Stimulated activated CD4-positive, alpha-beta T cell treated with anti-CD3 and anti-CD28 coated beads, Interleukin-15, amount 100 ng/mL, for 1 hour (primary cell): ENCODE data around the gene OR13C9.
"Not testable (repeated sequence)": the region's sequence is repeated elsewhere in the genome, so short reads cannot be mapped to it uniquely, and the experiment has no call there.

Source experiments
- DNase-seq, 2 donors: peaks; one replicate each; pipeline ENCODE4 v3.0.0-alpha.2; 2020; ENCODE audit warnings: low read depth in 1 of 2, low spot score in 1 of 2

OR13C9 gene

DNA sequence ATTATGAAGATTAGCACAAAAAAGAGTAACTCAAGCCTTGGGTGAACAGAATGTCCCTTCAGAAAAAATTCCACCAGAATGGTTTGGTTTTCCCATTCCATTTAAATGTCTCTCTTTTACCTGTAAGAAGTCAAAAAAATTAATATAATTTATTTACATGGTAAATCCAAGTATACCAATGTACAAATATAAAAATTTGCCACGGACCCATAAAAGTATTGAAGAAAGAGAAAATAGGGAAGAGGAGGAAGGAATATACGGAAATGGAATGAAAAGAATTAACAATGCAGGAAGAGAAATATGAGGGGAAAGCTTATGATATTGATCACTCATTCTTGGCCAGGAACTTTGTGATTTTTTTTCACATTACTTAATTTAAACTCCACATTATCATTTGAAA lies at the start of gene OR13C9:
TSS of gene OR13C9 (minus strand) at position 101 of the 400 bp plus-strand sequence. CDS start at position 101, 0 bp downstream.
- DNase-seq = no peak

GRCh38 chr9:104658496-104659195 lies 40.6 kb upstream of the OR13C9 start:
- DNase-seq = no peak

GRCh38 chr9:104635456-104635855 lies 17.5 kb upstream of the OR13C9 start:
- DNase-seq = no peak

GRCh38 chr9:104633976-104634520 lies 16.0 kb upstream of the OR13C9 start:
- DNase-seq = no peak

DNA sequence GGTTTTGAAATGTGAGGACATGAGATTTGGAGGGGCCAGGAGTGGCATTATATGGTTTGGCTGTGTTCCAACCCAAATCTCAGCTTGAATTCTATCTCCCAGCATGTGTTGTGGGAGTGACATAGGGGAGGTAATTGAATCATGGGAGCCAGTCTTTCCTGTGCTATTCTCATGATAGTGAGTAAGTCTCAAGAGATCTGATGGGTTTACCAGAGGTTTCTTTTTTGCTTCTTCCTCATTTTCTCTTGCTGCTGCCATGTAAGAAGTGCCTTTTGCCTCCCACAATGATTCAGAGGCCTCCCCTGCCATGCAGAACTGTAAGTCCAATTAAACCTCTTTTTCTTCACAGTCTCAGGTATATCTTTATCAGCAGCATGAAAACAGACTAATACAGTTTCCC lies 8.0 kb upstream of the OR13C9 start:
- not testable (repeated sequence) for DNase-seq

DNA sequence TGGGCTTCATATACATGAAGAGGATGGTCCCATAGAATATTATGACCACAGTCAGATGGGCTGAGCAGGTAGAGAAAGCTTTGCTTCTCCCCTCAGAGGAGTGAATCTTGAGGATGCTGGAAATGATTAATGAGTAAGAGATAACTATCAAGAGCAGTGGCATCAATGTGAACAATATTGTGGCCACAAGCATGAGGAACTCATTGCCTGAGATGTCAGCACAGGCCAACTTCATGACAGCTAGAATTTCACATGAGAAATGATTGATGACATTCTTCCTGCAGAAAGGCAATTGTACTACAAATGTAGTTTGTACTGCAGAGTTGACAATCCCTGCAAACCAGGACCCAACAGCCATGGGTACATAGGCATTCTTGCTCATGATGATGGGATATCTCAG lies 586 bp downstream of the OR13C9 start:
- no peak for DNase-seq

GRCh38 chr9:104611213-104611612 lies 6.8 kb downstream of the OR13C9 start:
- DNase-seq = no peak

GRCh38 chr9:104608336-104608735 lies 9.7 kb downstream of the OR13C9 start:
- no peak for DNase-seq

- no peak for DNase-seq
Observed at GRCh38 chr9:104606152-104606551, 11.9 kb downstream of the OR13C9 start.

GRCh38 chr9:104605527-104605926 lies 12.5 kb downstream of the OR13C9 start, which contains the start of gene OR13C2:
OR13C2 (minus strand) TSS chr9:104605627; CDS start chr9:104605627, 0 bp downstream.
- not testable (repeated sequence) for DNase-seq

- DNase-seq = no peak
Observed at GRCh38 chr9:104604801-104605200, 13.2 kb downstream of the OR13C9 start.

DNA sequence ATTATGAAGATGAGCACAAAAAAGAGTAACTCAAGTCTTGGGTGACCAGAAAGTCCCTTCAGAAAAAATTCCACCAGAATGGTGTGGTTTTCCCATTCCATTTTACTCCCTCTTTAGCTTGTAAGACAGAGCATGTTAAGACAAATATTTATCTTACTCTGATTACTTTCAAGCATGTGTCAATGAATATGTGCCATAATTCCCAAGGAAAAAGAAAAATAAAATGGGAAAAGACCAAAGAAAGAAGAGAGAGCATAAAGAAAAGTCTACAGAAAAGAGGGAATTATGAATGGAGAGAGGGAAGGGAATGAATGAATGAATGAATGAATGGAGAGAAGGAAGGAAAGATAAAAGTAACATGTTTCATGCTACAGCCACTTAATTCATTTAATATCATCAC lies 18.7 kb downstream of the OR13C9 start, which contains the start of gene OR13C5:
TSS of gene OR13C5 (minus strand) at position 101 of the 400 bp plus-strand sequence. CDS start at position 101, 0 bp downstream.
- not testable (repeated sequence) for DNase-seq

GRCh38 chr9:104598749-104599148 lies 19.3 kb downstream of the OR13C9 start:
- not testable (repeated sequence) for DNase-seq

GRCh38 chr9:104589626-104590025 lies 28.4 kb downstream of the OR13C9 start:
- no peak for DNase-seq

GRCh38 chr9:104586496-104587180 lies 31.4 kb downstream of the OR13C9 start:
- no peak for DNase-seq

GRCh38 chr9:104580562-104580961 lies 37.4 kb downstream of the OR13C9 start:
- no peak for DNase-seq

DNA sequence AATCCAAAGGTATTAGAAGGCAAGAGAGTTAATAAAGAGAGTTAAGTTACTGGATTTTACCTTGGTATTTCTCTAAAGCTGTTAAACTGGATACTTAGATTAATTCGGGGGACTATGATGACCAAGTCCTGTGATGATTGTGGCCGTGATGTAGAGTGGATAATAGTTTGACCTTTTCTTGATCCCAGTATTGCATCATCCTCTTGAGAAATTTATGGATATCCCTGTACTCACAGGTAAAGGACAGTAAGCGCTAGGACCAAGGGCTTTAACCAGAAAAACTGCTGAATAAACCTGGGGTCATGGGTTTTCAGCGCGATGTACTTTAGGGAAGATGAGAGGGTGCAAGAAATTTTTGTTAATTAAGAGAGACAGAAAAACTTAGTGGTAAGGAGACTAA lies 40.7 kb downstream of the OR13C9 start:
- DNase-seq = no peak

DNA sequence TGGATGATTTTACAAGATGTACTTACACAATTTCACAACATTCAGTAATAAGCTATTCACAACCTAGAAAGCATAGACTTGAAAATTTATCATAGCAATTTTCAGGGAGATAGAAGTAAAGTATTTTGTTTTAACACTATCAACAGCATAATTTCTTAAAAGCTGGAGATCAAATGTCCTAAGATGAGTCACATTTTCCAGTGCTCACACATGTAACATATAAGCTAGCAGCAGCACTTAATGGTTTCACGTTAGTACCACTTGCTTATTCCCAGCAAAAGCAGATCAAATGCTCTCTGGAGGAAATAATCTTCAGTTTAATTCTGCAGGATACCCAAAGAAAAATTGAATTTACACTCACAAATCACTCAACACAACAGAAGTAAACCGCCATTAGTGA lies 42.5 kb downstream of the OR13C9 start:
- DNase-seq = no peak

GRCh38 chr9:104572612-104573011 lies 45.4 kb downstream of the OR13C9 start:
- no peak for DNase-seq

DNA sequence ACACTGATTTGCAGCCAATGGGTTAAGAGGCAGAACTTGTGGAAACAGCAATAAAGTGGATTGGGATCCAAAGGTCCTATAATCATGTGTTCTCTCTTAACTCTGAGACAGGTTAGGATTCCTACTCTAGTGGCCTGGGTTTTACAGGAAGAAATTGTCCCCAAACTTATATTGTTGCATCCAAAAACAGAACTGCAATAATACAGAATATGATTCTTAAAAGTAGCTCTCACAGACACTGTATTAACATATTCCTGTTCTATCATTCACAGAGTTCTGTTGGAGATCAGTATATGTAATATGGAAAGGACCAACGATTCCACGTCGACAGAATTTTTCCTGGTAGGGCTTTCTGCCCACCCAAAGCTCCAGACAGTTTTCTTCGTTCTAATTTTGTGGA lies 49.1 kb downstream of the OR13C9 start, which contains the start of gene OR13C8:
TSS of gene OR13C8 (plus strand) at position 301 of the 400 bp plus-strand sequence. CDS start at position 301, 0 bp downstream.
- no peak for DNase-seq
